Esophagus muscularis mucosa (tissue), 4 donors: ENCODE data around the gene HMGN5. TPM values are rescaled to one million over a fixed set of nuclear protein-coding genes. Genes with fewer than 3 reads are reported as not detected.

Experiments used
- DNase-seq: peaks from one replicate; pipeline ENCODE4 v3.0.0-alpha.2; 2017; ENCODE audit errors: extremely low spot score
- H3K27ac ChIP-seq, 4 donors: fragments of 200-600 bp; sonication (generic); replicated peaks in 1 of 4; 1 replicate in 3 of 4; 2 replicates in 1 of 4; pipeline ENCODE4 v1.5.1; 2016 to 2019; ENCODE audit warnings: mild to moderate bottlenecking in 1 of 4
- H3K27me3 ChIP-seq, 4 donors: fragments of 200-600 bp; sonication (generic); one replicate each; pipeline versions ENCODE4 v1.5.1 to v1.6.0; 2016 to 2019
- H3K36me3 ChIP-seq, 4 donors: fragments of 200-600 bp; sonication (generic); one replicate each; pipeline ENCODE4 v1.5.1; 2016 to 2019
- H3K4me1 ChIP-seq, 4 donors: fragments of 200-600 bp; sonication (generic); one replicate each; pipeline ENCODE4 v1.5.1; 2016 to 2019
- H3K4me3 ChIP-seq, 4 donors: fragments of 200-600 bp; sonication (generic); 1 replicate in 2 of 4; 2 replicates in 2 of 4; pipeline ENCODE4 v1.5.1; 2016 to 2019; ENCODE audit warnings: mild to moderate bottlenecking in 4 of 4, moderate library complexity in 1 of 4
- H3K9me3 ChIP-seq, 4 donors: fragments of 200-600 bp; sonication (generic); 1 replicate in 3 of 4; 2 replicates in 1 of 4; pipeline ENCODE4 v1.5.1; 2016 to 2019
- EP300 ChIP-seq: sonication (generic); formaldehyde crosslinking; IDR thresholded peaks from one replicate; pipeline ENCODE4 v1.6.1; 2017; ENCODE audit warnings: antibody characterized with exemption
- POLR2A ChIP-seq: fragments of 450-650 bp; IDR thresholded peaks from one replicate; pipeline ENCODE4 v1.6.1; 2017; ENCODE audit warnings: antibody characterized with exemption, moderate library complexity, mild to moderate bottlenecking, low read depth
- POLR2AphosphoS5 ChIP-seq, 2 donors: sonication (generic); formaldehyde crosslinking; IDR thresholded peaks; one replicate each; pipeline ENCODE4 v1.6.1; 2017; ENCODE audit warnings: antibody characterized with exemption in 2 of 2
- WGBS: methylation state at CpG from one replicate; pipeline ENCODE4 v1.1.5; 2018; 5-methylcytosine and 5-hydroxymethylcytosine counted together
- intact Hi-C: fragments of 100-400 bp; cut with DNase I; formaldehyde crosslinking; loops from one replicate; pipeline ENCODE4 v1.15.1; 2023
- total RNA-seq, 4 donors: library from RNA; depleted of rRNA; stranded (reverse); fragments of >200 nt; gene quantifications; one replicate each; pipeline versions ENCODE4 v1.1.0 to v1.2.1, GENCODE V29; 2016
- TF ChIP-seq, protein P1 (sequence below), 3 experiments: fragments of 200-600 bp in 2 of 3; fragments of 450-650 bp in 1 of 3; sonication (generic) in 2 of 3; IDR thresholded peaks; one replicate each; pipeline ENCODE4 v1.5.1; 2017 to 2019; ENCODE audit warnings: antibody characterized with exemption in 3 of 3, mild to moderate bottlenecking in 2 of 3, moderate library complexity in 1 of 3

Gene HMGN5
- total RNA-seq, 4 donors from 2014 or later, result 2.1 to 16.2 (median 3.2) TPM

DNA sequence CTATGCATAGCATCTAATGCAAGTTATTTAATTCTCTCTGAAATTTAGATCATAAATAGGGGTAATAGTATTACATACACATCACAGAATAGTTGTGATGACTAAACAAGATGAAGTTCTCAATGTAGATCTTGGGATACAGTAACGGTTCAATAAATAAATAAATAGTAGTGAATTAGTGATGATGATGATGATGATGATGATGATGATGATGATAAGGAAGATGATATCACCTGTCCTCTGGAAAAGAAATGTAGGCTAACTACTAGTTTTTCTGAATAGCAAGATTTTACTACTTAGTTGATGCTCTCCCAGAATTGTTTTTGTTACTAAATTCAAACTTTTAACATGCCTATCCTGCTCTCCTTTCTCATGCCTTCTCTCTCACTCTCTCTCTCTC lies 30.5 kb upstream of the HMGN5 start:
- WGBS, result 81% methylated on average over 1 of the region's 1 CpG
- intact Hi-C loops, result no loop called here
- no peaks in the 10 kb centered on the region for H3K9me3 ChIP-seq

DNA sequence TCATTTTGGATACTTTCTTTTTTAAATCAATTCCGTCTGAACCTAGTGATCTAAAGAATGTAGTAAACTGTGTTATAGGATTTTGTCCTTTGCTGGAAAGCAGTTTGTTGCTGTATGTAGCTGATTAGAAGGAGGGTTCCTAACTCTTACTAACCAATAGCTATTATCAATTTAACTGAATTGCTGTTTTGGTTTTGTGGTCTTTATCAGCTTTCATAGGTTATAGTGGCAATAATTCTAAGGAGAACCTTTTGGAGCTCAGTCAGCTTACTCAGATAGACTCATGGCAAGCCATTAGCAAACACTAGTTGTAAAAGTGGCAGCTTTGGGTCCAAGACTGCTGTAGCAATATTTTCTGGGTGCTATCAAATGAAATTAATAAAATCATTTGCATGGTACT lies 29.8 kb upstream of the HMGN5 start:
- no peak for DNase-seq
- Histone ChIP-seq H3K27ac (no peak overlapping the region), H3K27me3 (no peaks in the 10 kb centered on the region), H3K9me3 (no peaks in the 10 kb centered on the region), H3K4me3 (no peak overlapping the region), H3K4me1 (peaks cover 0 to 11% (median 6%) of the 10 kb centered on the region in 4 donors), H3K36me3 (no peaks in the 10 kb centered on the region)
- WGBS, result 57% methylated on average over 1 of the region's 1 CpG
- TF ChIP-seq POLR2A, result no peak
- no peak for TF ChIP-seq EP300
- TF ChIP-seq POLR2AphosphoS5 (IDR thresholded peaks at IDR 0.05), result no peak
- TF ChIP-seq, protein P1, sequence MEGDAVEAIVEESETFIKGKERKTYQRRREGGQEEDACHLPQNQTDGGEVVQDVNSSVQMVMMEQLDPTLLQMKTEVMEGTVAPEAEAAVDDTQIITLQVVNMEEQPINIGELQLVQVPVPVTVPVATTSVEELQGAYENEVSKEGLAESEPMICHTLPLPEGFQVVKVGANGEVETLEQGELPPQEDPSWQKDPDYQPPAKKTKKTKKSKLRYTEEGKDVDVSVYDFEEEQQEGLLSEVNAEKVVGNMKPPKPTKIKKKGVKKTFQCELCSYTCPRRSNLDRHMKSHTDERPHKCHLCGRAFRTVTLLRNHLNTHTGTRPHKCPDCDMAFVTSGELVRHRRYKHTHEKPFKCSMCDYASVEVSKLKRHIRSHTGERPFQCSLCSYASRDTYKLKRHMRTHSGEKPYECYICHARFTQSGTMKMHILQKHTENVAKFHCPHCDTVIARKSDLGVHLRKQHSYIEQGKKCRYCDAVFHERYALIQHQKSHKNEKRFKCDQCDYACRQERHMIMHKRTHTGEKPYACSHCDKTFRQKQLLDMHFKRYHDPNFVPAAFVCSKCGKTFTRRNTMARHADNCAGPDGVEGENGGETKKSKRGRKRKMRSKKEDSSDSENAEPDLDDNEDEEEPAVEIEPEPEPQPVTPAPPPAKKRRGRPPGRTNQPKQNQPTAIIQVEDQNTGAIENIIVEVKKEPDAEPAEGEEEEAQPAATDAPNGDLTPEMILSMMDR (IDR thresholded peaks at IDR 0.05), result no peak
- intact Hi-C loops, result no loop called here

More for the DNA sequence above, 30.5 kb upstream of the HMGN5 start:
- DNase-seq, result no peak
- Histone ChIP-seq H3K4me1 (peaks cover 0 to 8% (median 6%) of the 10 kb centered on the region in 4 donors), H3K27ac (no peak overlapping the region), H3K4me3 (no peak overlapping the region), H3K27me3 (no peaks in the 10 kb centered on the region), H3K36me3 (no peaks in the 10 kb centered on the region)
- TF ChIP-seq POLR2A (no peak), POLR2AphosphoS5 (IDR thresholded peaks at IDR 0.05) (no peak), EP300 (no peak)
- TF ChIP-seq, protein P1 (IDR thresholded peaks at IDR 0.05), result no peak

DNA sequence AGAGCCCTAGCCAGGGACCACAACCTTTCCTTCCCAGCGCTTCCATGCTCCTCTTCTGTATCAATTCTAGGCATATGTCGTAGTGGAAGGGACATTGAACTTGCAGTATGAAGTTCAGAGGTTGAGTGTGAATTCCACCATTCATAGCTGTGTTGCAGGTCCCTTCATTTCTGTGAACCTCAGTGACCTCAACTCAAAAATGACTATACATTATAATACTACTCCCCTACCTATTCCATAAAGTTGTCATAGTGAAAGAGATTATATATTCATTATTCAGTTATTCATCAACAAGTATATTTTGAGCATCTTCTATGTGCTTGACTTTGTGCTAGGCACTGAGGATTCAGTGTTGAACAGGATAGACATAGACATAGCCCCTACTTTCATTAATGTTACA lies 28.2 kb upstream of the HMGN5 start:
- Histone ChIP-seq H3K36me3 (no peaks in the 10 kb centered on the region), H3K9me3 (no peaks in the 10 kb centered on the region), H3K27ac (no peak overlapping the region), H3K4me3 (no peak overlapping the region), H3K27me3 (no peaks in the 10 kb centered on the region), H3K4me1 (peaks cover 0 to 12% (median 6%) of the 10 kb centered on the region in 4 donors)
- 89% methylated on average over 2 of the region's 2 CpGs for WGBS
- intact Hi-C loops, result no loop called here
- no peak for DNase-seq
- TF ChIP-seq EP300 (no peak), POLR2AphosphoS5 (IDR thresholded peaks at IDR 0.05) (no peak), POLR2A (no peak)
- TF ChIP-seq, protein P1 (IDR thresholded peaks at IDR 0.05), result no peak

DNA sequence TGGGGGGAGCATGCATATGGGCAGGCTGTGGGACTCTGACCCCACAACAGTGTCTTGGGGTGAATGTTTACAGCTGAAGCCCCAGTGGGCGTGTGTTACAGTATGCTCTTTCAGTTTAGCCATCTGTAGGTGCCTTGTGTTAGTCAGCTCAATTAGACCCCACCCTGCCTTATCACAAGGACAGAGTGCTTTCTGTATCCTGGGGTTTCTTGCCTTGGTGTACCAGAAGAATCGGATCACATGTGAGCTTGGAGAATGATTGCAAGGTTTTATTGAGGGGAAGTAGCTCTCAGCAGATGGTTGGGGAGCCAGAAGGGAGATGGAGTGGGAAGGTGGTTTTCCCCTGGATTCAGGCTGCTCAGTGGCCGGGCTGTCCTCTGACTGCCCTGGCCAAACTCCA lies 27.5 kb upstream of the HMGN5 start:
- WGBS, result 75% methylated on average over 1 of the region's 3 CpGs
- intact Hi-C loops, result no loop called here
- Histone ChIP-seq H3K27me3 (no peaks in the 10 kb centered on the region), H3K4me1 (peaks cover 0 to 12% (median 6%) of the 10 kb centered on the region in 4 donors), H3K27ac (no peak overlapping the region), H3K36me3 (no peaks in the 10 kb centered on the region), H3K4me3 (no peak overlapping the region), H3K9me3 (no peaks in the 10 kb centered on the region)
- DNase-seq, result no peak
- TF ChIP-seq EP300 (no peak), POLR2A (no peak), POLR2AphosphoS5 (IDR thresholded peaks at IDR 0.05) (no peak)
- TF ChIP-seq, protein P1 (IDR thresholded peaks at IDR 0.05), result no peak

DNA sequence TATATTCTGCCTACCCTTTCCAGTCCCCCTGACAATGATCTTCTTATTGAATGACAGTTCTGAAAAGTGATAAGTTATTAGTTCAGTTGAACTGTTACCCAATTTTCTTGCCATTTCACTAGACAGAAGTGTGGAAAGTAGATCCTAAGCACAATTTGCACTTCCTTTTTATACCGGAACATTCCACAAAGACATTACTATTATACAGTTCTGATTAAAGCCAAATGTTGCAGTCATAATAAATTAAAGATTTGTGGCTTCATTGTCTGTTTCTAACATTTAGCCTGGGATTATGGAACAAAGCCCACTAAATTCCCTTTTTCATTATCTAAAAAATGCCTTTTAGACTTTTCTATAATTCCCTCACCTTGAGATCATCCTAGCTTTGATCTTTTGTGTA lies 14.0 kb upstream of the HMGN5 start:
- no peak overlapping the region for H3K27ac ChIP-seq
- peaks cover 0 to 8% (median 2%) of the 10 kb centered on the region in 4 donors for H3K4me1 ChIP-seq
- no peaks in the 10 kb centered on the region for H3K9me3 ChIP-seq
- H3K36me3 ChIP-seq, result no peaks in the 10 kb centered on the region
- intact Hi-C loops, result no loop called here
- TF ChIP-seq POLR2A (no peak), EP300 (no peak), POLR2AphosphoS5 (IDR thresholded peaks at IDR 0.05) (no peak)
- TF ChIP-seq, protein P1 (IDR thresholded peaks at IDR 0.05), result no peak
- no peak for DNase-seq
- no peak overlapping the region for H3K4me3 ChIP-seq
- WGBS, result 50% methylated on average over 1 of the region's 1 CpG
- no peaks in the 10 kb centered on the region for H3K27me3 ChIP-seq
